SKM-1 treated with dmso at 0.1 percent for 144 hours (cell line): ENCODE results near the gene CGREF1.
"Not testable (repeated sequence)": the region's sequence is repeated elsewhere in the genome, so short reads cannot be mapped to it uniquely, and the experiment has no call there.

Source experiments
- DNase-seq: peaks from one replicate; lab custom pipeline; 2025; ENCODE audit not compliant: unreplicated experiment; lab: John Stamatoyannopoulos, UW

CGREF1 gene

DNA sequence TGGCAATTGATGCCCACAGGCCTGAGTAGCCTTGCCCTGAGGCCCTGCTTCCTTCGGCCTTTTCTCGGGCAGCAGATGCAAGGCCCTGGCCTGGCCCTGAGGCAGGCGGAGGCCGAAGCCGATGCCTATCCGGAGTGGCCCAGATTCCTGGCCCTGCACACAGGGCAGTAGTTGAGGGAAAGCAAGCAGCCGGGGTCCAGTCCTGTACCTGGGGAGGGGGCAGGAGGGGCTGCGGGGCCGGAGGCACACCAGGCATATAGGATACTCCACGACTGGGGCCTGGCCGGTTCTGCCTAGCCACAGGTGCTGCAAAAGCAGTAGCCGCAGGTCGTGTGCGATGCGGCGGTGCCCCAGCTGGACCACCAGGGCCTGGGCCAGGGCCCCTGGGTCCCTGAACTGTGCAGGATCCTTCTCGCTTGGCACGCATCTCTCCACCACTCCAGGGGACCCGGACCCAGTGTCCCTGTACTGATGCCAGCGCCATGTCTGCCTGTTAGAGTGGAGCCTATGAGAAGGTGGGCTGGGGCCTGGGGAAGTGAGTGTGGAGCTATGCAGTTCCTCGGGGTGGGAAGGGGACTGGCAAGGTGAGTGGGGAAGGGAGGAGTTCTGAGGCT, 18.5 kb upstream of the CGREF1 start:
- DNase-seq = no peak

DNA sequence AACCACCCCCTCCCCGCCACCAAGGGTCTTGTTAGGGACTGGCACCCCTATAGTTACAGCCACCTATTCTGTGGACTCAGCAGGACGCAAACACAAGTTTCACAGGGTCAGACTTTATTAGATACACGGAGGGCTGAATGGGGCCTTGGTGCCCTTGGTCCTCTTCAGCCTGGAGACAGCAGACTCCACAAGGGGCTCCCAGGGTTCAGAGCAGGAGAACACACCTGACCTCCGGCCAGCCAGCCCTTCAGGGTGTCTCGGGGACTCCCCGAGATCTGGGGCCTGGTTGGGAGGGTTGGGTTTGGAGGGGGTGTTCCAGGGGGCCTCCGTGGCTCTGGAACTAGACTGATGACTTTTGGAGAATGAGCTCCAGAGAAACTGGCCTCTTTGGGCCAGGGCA, 17.8 kb upstream of the CGREF1 start:
- DNase-seq = no peak

GRCh38 chr2:27135478-27135955, 16.6 kb upstream of the CGREF1 start:
- DNase-seq = no peak

DNA sequence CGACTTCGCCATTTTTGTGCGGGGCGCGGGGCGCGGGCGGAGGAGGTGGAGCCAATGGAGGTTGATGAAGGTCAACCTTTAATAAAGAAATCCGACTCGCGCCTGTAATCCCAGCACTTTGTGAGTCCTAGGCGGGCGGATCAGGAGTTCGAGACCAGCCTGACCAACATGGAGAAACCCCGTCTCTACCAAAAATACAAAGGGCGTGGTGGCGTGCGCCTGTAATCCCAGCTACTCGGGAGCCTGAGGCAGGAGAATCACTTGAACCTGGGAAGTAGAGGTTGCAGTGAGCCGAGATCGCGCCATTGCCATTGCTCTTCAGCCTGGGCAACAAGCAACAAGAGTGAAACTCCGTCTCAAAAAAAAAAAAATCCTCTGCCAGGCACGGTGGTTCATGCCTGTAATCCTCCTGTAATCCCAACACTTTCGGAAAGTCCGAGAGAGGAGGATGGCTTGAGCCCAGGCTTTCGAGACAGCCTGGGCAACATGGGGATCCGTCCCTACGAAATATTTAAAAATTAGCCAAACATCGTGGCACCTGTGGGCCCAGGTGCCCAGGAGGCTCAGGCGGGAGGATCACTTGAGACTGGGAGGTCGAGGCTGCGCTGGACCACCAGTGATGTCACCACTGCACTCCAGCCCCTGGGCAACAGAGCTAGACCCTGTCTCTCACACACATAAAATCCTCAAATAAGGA, 16.0 kb upstream of the CGREF1 start:
- DNase-seq = no peak

DNA sequence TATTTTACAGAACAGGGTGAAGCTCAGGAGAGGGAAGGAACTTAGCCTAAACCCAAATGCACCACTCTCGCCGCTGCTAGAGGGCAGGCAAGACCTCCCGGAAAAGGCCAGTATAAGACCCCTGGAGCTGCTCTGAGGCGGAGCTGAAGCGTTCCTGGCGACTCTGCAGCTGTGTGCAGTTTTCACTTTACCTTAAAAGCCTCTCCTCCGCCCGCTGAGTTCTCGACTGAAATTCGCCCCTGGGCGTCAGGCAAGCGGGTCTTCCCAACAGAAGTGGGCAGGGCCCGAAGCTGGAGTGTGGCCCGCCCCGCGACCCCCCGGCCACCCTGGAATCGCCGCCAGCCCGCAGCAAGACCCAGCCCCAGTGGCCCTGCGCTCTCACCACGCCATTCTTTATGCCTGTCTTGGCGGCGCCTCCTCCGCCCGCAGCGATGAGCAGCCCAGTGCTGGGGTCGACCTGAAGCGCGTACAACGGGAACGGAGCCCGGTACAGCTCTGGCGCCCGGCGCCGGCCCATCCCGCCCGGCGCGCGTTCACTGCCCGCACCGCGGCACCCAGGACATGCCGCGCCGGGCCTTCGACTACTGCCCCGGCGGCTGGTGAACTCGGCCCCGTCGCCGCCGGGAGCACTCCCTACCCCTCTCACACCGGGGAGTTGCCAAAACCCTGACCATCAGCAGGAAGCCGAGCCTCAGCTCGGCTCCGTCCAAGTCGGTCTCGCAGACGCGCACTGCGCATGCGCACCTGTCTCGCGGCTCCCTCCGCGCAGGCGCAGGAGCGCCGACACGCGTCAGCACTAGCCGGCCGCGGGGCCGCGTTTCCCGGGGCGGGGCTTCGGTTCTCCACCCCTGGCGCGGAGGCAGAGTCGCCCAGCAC, 15.2 kb upstream of the CGREF1 start, which contains the start of gene PREB:
TSS of gene PREB (minus strand) at position 732 of the 876 bp plus-strand sequence. CDS start at position 517, 215 bp downstream.
- DNase-seq = peak; percentile 93

- no peak for DNase-seq
Observed at GRCh38 chr2:27133195-27133875, 14.4 kb upstream of the CGREF1 start.

DNA sequence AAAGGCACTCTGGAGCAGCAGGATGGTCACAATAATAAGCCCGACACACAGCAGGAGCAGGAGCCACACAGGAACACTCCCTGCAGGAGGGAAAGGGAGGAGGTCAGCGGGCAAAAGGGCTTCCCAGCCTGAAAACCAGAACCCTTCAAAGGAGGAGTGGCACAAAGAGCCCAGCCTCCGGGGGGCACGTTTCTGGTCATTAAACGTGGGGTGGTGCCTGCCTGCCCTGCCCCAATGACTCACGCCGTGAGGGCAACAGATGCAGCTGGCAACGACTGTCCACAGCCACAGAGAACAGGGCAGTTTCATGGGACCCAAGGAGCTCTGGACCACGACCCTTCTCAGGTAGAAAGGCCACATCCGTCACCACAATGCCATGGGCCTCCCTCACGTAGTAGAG, 12.5 kb upstream of the CGREF1 start:
- DNase-seq = no peak

DNA sequence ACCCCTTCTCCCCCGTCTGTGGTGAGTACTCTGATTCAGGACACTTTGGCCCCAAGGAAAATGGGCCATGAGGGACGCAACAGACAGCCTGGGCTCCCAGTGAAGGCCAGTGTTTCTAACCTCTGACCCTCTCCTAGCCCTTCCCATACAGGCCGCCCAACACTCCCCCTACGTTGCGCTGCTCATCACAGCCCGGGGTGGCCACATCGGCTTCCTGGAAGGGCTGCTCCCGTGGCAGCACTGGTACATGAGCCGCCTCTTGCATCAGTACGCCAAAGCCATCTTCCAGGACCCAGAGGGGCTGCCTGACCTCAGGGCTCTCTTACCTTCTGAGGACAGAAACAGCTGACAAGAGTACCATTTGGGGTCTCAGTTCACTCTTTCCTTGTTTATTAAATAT, 11.5 kb upstream of the CGREF1 start:
- no peak for DNase-seq

GRCh38 chr2:27128668-27129571, 10.0 kb upstream of the CGREF1 start:
- DNase-seq = no peak

DNA sequence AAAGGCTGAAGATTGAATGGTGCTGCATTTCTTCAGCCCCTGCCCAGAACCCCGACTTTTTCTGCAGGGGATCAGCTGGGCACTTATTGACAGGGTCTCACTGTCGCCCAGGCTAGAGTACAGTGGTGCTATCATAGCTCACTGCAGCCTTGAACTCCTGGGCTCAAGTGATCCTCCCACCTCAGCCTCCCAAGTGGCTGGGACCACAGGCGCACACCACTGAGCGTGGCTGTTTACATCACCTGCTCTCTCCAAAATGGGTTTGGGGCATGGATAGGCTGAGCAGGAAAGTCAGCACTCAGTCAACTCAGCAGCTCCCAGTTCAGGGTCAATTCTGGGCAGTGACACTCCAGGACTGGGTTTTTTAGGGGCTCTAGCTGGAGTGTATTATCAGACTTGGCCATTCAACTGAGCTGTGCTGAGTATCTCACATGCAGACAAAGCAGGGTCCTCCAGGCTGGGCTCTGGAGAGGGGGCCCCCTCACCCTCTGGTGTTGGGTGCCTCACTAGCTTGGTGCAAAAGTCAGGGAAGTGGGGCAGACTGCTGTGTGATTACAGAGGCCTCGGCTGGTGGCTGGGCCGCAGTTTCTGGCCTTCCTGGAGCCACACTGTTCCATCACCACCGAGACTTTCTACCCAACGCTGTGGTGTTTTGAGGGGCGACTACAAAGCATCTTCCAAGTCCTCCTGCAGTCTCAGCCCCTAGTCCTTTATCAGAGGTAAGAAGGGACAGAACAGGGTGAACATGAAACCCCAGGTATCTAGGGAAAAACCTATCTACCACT, 9.1 kb upstream of the CGREF1 start:
- DNase-seq = no peak

DNA sequence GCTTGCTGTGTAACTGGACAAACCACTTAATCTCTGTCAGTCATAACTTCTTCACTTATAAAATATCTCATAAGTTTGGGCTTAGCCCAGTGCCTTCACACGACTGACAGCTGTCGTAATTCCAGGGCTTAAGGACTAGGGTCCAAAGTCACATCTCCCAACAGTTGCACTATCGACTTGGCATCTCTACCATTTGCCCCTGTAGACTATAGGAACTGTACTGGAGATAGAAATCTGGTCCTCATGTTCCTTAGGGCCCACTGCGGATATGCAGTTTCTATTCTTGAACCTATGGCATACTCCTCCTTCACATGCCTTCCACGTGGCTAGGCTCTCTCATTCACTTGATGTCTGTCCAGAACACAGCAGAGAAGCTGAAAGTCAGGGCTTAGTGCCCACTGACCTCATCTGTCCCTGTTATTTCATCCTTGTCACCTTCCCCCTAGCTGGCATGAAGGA, 7.4 kb upstream of the CGREF1 start:
- no peak for DNase-seq

- no peak for DNase-seq
Observed at GRCh38 chr2:27125104-27125503, 6.2 kb upstream of the CGREF1 start.

GRCh38 chr2:27123302-27124150, 4.6 kb upstream of the CGREF1 start, which contains the start of gene ABHD1:
Gene ABHD1, plus strand, starts transcription at chr2:27123815. Its CDS starts 134 bp downstream, at chr2:27123949.
- peak; percentile 53 for DNase-seq

DNA sequence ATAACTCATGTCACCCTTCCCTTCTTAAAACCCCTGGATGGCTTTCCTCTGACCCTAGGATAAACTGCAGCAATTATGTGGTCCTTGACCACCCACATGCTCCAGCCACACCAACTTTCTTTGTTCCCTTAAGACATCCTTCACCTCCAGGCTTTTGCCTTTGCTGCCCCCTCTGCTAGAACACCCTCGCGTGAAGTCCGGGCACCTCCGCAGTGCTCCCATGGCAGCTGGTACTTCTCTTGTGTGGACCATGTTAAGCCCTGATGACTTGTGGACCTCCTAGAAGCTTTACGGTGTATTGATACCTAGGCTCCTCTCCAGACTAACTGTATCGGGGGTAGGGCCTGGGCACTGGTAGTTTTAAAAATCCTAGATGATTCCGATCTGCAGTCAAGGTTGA, 3.9 kb upstream of the CGREF1 start:
- no peak for DNase-seq

DNA sequence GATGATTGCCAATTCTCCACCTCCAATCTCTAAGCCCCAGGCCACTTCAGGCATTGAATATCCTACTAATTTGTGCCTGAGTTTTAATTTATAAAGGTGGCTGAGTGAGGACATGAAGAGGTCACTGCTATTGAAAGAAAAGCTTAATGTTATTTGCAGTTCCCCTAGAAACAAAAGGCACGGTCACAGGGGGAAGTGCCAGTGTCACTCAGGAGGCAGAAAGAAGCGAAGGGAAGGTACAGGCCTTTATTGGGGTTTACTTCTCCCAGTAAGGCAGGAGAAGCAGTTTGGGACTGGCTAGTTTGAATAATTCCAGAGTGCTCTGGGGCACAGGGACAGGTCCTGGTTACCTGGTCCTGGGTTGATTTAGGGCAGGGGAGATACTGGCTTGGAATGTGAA, 3.0 kb upstream of the CGREF1 start:
- no peak for DNase-seq

DNA sequence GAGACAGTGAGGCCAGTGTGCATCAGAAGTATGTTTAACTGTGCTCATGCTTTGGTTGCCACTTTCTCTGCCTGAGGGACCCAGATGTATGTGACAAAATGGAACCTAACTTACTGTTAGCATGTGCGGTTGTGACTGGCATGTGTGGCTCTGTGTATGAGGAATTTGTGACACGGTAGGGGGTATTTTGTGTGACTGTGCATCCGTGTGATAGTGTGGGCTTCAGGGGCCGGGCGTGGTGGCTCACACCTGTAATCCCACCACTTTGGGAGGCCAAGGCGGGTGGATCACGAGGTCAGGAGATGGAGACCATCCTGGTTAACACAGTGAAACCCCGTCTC, 372 bp upstream of the CGREF1 start:
- not testable (repeated sequence) for DNase-seq

GRCh38 chr2:27117995-27118524, 868 bp downstream of the CGREF1 start:
- no peak for DNase-seq

- DNase-seq = no peak
Observed at GRCh38 chr2:27115519-27115918, 3.4 kb downstream of the CGREF1 start.
